Natural killer cell (primary cell): Measurements from ENCODE around the gene PLCB1. TPM values are rescaled to one million over a fixed set of nuclear protein-coding genes. Genes with fewer than 3 reads are reported as not detected.

Experiments used
- ATAC-seq, 3 donors: fragments of 150-1000 bp in 2 of 3; fragments of 200-7000 bp in 1 of 3; cut with Tn5 transposase; 1 replicate in 1 of 3; 2 replicates in 2 of 3; pipeline ENCODE4 v1.10.0; 2021; ENCODE audit warnings: mild to moderate bottlenecking in 2 of 3, moderate library complexity in 2 of 3
- DNase-seq, 2 donors: peaks; one replicate each; pipeline versions ENCODE4 v3.0.0 to v3.0.0-alpha.2; 2013 to 2021; ENCODE audit warnings: mixed read lengths in 1 of 2
- H3K27ac ChIP-seq: one replicate; pipeline ENCODE4 v1.5.1; 2013; ENCODE audit warnings: mild to moderate bottlenecking, low read length
- H3K27me3 ChIP-seq: one replicate; pipeline ENCODE4 v1.6.1; 2013; ENCODE audit warnings: low read length; ENCODE audit not compliant: control insufficient read depth, insufficient read depth
- H3K36me3 ChIP-seq: one replicate; pipeline ENCODE4 v1.6.1; 2013; ENCODE audit warnings: low read length; ENCODE audit not compliant: control insufficient read depth, insufficient read depth
- H3K4me1 ChIP-seq: one replicate; pipeline ENCODE4 v1.6.1; 2013; ENCODE audit warnings: low read length; ENCODE audit not compliant: control insufficient read depth, insufficient read depth
- H3K4me3 ChIP-seq: one replicate; pipeline ENCODE4 v1.5.1; 2013; ENCODE audit warnings: low read length
- H3K9me3 ChIP-seq: one replicate; pipeline ENCODE4 v1.6.1; 2013; ENCODE audit warnings: low read length; ENCODE audit not compliant: control insufficient read depth, insufficient read depth
- H3K27ac Mint-ChIP-seq, 2 donors: one replicate each; pipeline ENCODE4 v1.8.0; 2022; ENCODE audit warnings: mild to moderate bottlenecking in 2 of 2, mixed read lengths in 2 of 2, moderate library complexity in 1 of 2
- H3K27me3 Mint-ChIP-seq, 2 donors: one replicate each; pipeline ENCODE4 v1.8.0; 2022; ENCODE audit warnings: low read depth in 2 of 2, mixed read lengths in 2 of 2
- H3K36me3 Mint-ChIP-seq: one replicate; pipeline ENCODE4 v1.8.0; 2022; ENCODE audit warnings: mixed read lengths
- H3K4me1 Mint-ChIP-seq, 2 donors: one replicate each; pipeline ENCODE4 v1.8.0; 2022; ENCODE audit warnings: mixed read lengths in 2 of 2
- H3K4me3 Mint-ChIP-seq: one replicate; pipeline ENCODE4 v1.8.0; 2022; ENCODE audit warnings: mild to moderate bottlenecking, moderate library complexity, mixed read lengths
- H3K9me3 Mint-ChIP-seq, 2 donors: one replicate each; pipeline ENCODE4 v1.8.0; 2022; ENCODE audit warnings: mixed read lengths in 2 of 2
- WGBS: methylation state at CpG from one replicate; pipeline ENCODE4 v1.1.7; 2013; ENCODE audit warnings: missing lambda C conversion rate; ENCODE audit not compliant: insufficient coverage; 5-methylcytosine and 5-hydroxymethylcytosine counted together
- intact Hi-C: fragments of 100-400 bp; cut with micrococcal nuclease; formaldehyde crosslinking; loops from one replicate; pipeline ENCODE4 v1.14.2; 2022
- total RNA-seq, 4 donors: library from RNA; stranded (reverse); fragments of 120-200 nt in 1 of 4; gene quantifications; one replicate each; pipeline versions ENCODE4 v1.2.3 to v1.2.4, GENCODE V29; 2013 to 2022
- TF ChIP-seq, protein P1 (sequence below): fragments of 200-600 bp; IDR thresholded peaks from one replicate; pipeline ENCODE4 v1.8.0; 2022; ENCODE audit warnings: antibody characterized with exemption

PLCB1 gene
- total RNA-seq, 3 donors from 2014 or later (not counting 1 experiment from before 2014, with no cell fraction given): 48.7 to 66.2 (median 57.7) TPM

DNA sequence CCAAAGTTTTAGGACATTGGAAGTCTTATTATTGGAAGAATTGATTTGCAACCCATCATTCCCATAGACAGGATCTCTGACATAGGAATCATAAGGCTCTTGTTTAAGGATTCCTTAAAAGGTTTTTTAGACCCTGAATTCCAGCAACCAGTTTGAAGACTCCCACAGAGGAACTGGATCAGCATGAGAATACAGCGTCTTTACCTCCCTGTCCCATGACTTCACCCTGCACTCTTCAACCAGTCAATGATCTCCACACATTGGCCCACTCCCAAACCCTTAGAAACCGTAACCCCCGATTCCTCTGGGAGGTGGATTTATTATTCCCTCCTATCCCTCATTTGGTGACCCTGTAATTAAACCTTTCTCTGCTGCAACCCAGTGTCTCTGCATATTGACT lies 786.1 kb downstream of the PLCB1 start:
- no peak overlapping the region for H3K4me3 ChIP-seq
- Mint-ChIP-seq H3K36me3 (no peaks in the 10 kb centered on the region), H3K4me3 (no peak overlapping the region), H3K9me3 (peaks cover 5 to 8% of the 10 kb centered on the region in 2 donors), H3K27me3 (no peaks in the 10 kb centered on the region), H3K27ac (no peak overlapping the region), H3K4me1 (no peaks in the 10 kb centered on the region)
- no peaks in the 10 kb centered on the region for H3K4me1 ChIP-seq
- no peaks in the 10 kb centered on the region for H3K9me3 ChIP-seq
- no peak overlapping the region for H3K27ac ChIP-seq
- 91% methylated on average over 3 of the region's 3 CpGs for WGBS
- no peak for ATAC-seq
- intact Hi-C loops: no loop called here
- H3K36me3 ChIP-seq: no peaks in the 10 kb centered on the region
- TF ChIP-seq, protein P1, sequence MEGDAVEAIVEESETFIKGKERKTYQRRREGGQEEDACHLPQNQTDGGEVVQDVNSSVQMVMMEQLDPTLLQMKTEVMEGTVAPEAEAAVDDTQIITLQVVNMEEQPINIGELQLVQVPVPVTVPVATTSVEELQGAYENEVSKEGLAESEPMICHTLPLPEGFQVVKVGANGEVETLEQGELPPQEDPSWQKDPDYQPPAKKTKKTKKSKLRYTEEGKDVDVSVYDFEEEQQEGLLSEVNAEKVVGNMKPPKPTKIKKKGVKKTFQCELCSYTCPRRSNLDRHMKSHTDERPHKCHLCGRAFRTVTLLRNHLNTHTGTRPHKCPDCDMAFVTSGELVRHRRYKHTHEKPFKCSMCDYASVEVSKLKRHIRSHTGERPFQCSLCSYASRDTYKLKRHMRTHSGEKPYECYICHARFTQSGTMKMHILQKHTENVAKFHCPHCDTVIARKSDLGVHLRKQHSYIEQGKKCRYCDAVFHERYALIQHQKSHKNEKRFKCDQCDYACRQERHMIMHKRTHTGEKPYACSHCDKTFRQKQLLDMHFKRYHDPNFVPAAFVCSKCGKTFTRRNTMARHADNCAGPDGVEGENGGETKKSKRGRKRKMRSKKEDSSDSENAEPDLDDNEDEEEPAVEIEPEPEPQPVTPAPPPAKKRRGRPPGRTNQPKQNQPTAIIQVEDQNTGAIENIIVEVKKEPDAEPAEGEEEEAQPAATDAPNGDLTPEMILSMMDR: no peak
- H3K27me3 ChIP-seq: no peaks in the 10 kb centered on the region
- no peak for DNase-seq

DNA sequence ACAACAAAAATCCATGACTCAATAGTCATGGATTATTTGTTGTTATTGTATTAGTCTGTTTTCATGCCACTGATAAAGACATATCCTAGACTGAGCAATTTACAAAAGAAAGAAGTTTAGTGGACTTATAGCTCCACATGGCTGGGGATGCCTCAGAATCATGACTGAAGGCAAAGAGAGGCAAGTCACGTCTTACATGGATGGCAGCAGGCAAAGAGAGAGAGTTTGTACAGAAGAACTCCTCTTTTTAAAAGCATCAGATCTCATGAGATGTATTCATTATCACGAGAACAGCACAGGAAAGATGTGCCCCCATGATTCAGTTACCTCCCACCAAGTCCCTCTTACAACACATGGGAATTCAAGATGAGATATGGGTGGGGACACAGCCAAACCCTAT lies 792.5 kb downstream of the PLCB1 start:
- Histone ChIP-seq H3K27ac (no peak overlapping the region), H3K36me3 (no peaks in the 10 kb centered on the region), H3K9me3 (no peaks in the 10 kb centered on the region), H3K4me3 (no peak overlapping the region), H3K4me1 (no peaks in the 10 kb centered on the region), H3K27me3 (no peaks in the 10 kb centered on the region)
- Mint-ChIP-seq H3K4me1 (no peaks in the 10 kb centered on the region), H3K4me3 (no peak overlapping the region), H3K36me3 (no peaks in the 10 kb centered on the region), H3K27ac (no peak overlapping the region), H3K27me3 (no peaks in the 10 kb centered on the region), H3K9me3 (peaks cover 0 to 2% of the 10 kb centered on the region in 2 donors)
- 80% methylated on average over 1 of the region's 2 CpGs for WGBS
- ATAC-seq (no peak), DNase-seq (no peak)
- TF ChIP-seq, protein P1: no peak
- intact Hi-C loops: no loop called here

DNA sequence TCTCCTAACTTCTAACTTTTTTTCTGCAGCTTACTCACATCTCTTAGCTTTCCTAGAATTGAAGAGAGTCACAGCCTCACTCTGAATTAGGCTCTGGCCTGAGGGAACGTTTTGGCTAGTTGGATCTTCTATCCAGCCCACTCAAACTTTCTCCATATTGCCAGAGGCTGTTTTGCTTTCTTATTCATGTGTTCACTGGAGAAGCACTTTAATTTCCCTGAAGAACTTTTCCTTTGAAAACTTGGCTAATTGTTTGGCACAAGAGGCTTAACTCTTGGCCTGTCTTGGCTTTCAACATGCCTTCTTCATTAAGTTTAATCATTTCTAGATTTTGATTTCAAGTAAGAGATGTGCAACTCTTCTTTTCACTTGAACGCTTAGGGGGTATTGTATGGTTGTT lies 798.7 kb downstream of the PLCB1 start:
- Histone ChIP-seq H3K27me3 (no peaks in the 10 kb centered on the region), H3K36me3 (no peaks in the 10 kb centered on the region), H3K4me3 (no peak overlapping the region), H3K9me3 (no peaks in the 10 kb centered on the region), H3K4me1 (no peaks in the 10 kb centered on the region), H3K27ac (no peak overlapping the region)
- no peak for DNase-seq
- Mint-ChIP-seq H3K4me3 (no peak overlapping the region), H3K36me3 (no peaks in the 10 kb centered on the region), H3K4me1 (no peaks in the 10 kb centered on the region), H3K9me3 (no peaks in the 10 kb centered on the region), H3K27me3 (no peaks in the 10 kb centered on the region), H3K27ac (no peak overlapping the region)
- no peak for ATAC-seq
- TF ChIP-seq, protein P1: no peak
- intact Hi-C loops: no loop called here
- 84% methylated on average over 2 of the region's 2 CpGs for WGBS
